Measurements from ENCODE around the gene GPR78. TPM values are rescaled to one million over a fixed set of nuclear protein-coding genes. Genes with fewer than 3 reads are reported as not detected.

GPR78 gene
- total RNA-seq, 1 donor from 2014 or later = 0.58 TPM

DNA sequence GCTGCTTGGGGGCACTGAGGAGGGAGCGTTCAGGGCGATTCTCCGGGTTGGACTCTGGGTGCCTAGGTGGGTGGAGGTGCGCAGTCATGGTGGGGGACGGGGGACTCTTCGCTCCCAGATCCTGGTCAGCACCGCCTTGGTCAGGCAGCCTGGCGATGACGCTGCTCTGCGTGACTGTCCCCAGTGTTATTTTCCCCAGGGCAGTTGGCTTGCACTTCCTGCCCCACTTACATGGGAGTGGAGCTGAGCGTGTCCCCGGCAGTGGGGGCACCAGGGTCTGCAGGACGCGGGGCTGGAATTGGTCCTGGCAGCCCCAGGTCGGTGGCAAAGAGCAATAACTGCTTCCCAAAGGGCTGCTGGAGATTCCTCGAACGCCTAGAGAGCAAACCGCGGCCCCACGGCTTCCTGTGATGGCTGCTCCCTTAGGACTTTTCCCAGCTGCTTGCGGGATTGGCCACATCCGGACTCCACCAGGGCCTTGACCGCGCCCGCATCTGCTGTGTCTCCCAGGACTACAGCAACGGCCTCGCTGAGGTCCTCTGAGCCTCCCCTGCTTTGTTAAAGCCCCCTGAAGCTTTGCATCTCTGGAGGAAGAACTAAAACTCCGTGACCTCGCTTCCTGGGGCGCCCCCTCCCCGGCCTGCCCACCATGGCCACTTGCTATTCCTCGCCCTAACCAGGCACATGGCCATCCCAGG is 35.3 kb upstream of the GPR78 start:
- no peak for ATAC-seq
- intact Hi-C loops (cut with DNase I) = loop anchor here (1.0 kb wide), 1 partner anchor 34 kb away; no protein-coding TSS in a partner anchor
- DNase-seq (ENCODE audit: low spot score) = peak; percentile 41

DNA sequence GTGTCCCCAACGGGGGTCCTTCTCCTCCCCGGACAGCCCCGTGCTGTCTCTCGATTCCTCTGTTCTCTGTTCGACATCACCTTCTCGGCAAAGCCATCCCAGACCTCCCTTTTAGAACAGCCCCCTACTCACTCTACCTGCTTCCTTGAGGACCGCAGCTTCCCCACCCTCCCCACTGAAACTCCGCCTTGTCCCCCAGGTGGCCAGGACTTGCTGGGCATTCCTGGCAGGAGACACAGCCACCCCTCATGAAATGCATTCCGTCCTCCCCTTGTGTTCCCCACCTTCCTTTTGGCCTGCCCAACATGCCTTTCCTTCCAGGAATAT is 34.8 kb upstream of the GPR78 start:
- no peak for DNase-seq (ENCODE audit: low spot score)
- intact Hi-C loops (cut with DNase I) = no loop called here
- ATAC-seq = no peak

- ATAC-seq (no peak), DNase-seq (ENCODE audit: low spot score) (no peak)
- intact Hi-C loops (cut with DNase I) = no loop called here
Observed at GRCh38 chr4:8546766-8547107, 33.5 kb upstream of the GPR78 start.

DNA sequence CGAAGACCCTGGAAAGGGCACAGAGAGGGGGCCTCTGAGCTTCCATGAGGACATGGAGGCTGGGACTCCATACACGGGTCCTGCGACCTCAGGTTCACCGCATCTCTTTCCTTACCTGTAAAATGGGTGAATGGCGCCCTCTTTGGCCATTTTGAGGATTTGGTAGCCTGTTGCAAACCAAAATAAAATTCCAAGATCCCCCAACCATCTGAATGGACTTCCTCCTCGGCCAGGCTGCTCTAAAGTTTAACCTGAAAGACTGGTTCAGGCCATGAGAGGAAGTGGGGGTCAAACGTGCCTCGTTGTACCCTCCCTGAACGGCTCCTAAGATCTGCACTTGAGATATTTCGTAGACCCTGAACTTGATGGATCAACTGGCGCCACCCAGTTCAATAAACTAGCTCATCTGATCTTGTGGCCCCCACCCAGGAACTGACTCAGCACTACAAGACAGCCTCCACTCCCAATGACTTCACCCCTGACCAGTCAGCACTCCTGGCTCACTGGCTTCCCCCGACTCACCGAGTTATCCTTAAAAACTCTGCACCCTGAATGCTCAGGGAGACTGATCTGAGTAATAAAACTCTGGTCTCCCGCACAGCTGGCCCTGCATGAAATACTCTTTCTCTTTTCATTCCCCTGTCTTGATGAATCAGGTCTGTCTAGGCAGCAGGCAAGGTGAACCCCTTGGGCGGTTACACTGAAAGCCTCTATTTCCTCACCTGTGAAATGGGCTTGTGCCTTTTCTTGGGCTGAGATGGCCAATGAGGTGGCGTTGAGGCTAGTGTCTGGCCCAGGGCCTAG is 32.9 kb upstream of the GPR78 start:
- DNase-seq (ENCODE audit: low spot score) (no peak), ATAC-seq (no peak)
- intact Hi-C loops (cut with DNase I) = no loop called here

- ATAC-seq (no peak), DNase-seq (ENCODE audit: low spot score) (no peak)
- intact Hi-C loops (cut with DNase I) = no loop called here
Observed at GRCh38 chr4:8547912-8548730, 32.1 kb upstream of the GPR78 start.

DNA sequence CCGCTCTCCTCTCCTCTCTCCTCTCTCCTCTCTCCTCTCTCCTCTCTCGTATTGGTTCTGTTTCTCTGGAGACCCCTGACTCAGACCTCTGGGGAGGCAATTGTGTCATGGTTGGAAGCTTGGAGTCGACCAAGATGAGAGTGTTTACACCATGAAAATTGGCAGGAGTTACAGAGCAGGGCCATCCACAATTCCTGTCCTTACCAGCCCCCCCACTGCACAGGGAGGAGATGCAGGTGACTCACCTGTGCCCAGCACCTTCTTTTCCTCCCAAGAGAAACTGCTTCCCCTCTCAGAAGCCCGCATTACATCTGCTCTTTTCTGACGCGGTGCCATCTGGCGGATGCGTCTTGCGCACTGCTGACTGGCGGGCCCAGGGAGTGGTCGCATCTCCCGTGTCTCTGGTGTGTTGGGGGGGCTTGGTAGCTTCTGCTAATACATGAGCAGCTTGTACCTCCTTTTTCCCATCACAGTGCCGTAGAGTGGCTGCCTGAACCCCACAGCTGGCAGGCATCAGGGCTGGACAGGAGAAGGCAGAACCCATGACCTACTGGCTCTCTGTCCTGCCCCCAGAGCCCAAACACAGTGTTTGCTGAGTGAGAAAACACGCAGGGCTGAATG is 31.4 kb upstream of the GPR78 start:
- intact Hi-C loops (cut with DNase I) = no loop called here
- DNase-seq (ENCODE audit: low spot score) (no peak), ATAC-seq (no peak)

DNA sequence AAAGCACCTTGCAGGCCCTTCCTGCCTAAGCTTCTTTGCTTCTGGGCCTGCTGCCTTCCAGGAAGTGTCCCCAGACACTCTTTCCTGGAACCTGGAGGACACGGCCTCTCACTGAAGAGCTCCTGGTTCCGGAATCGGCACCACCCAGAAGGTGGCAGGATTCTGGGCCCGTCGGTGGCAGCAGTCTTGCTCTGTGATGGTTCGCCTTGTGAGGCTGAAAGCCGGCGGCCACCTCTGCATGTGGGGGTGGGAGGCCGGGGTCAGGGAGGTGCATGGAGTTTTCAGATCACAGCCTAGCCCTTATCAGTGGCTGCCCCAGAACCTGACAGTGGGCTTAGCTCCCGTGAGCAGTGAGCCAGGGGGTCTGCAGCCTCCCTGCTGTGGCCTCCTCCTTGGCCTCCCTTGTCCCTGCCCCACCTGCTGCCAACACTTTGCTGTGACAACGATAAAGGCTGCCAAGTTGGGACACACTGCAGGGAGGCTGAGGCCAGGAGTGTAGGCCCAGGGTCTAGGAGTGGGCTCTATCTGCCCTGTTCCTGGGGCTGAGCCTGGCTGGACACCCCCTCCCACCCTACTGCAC is 30.8 kb upstream of the GPR78 start:
- ATAC-seq (no peak), DNase-seq (ENCODE audit: low spot score) (no peak)
- intact Hi-C loops (cut with DNase I) = no loop called here

DNA sequence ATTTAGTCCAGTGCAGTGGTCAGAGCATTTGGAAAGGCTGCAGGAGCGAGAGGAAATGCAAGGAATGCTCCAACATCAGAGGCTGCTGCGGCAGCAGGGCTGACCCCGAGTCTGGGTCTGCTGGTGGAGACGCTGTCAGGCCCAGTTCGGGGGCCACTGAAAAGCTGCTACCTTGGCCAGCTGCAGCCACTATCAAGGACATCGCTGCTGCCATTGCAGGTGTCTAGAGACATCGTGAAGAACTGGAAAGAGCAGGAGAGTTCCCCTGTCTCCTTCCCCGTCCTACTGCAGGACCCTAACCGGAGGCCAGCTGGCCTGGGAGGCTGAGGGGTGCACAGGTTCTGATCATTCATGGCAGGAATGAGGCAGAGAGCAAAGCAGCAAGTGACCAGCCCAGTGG is 29.5 kb upstream of the GPR78 start:
- DNase-seq (ENCODE audit: low spot score) (no peak), ATAC-seq (no peak)
- intact Hi-C loops (cut with DNase I) = no loop called here

GRCh38 chr4:8552024-8552423 is 28.2 kb upstream of the GPR78 start:
- no peak for DNase-seq (ENCODE audit: low spot score)

DNA sequence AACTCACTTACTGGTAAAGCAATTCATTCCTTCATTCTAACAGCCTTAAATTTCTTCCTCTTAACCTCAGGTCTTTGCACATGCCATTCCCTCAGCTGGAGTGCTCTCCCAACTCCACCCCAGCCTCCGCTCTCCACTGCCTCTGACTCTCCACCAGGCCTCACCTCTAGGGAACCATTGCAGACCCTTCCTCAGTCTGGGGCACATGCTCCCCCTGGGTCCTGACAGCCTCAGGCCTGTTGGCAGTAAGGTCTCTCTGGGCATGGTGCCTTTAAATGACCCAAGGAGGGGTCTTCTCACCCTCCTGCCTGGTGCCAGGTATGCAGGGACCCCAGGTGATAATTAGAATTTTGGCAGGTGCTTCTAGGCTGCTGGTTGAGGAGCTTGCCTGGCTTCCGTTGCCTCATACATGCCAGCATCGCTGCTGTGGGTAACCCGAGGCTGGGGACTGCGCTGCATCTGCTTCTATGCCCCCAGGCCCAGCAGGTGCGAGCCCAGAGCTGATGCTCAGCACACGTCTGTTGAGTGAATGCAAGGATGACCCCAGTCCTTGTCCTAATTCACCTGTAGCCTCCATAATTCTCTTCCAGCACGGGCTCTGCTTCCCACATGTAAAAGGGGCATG is 27.5 kb upstream of the GPR78 start:
- DNase-seq (ENCODE audit: low spot score) (peak; percentile 34), ATAC-seq (no peak)
- intact Hi-C loops (cut with DNase I) = no loop called here

More at GRCh38 chr4:8552024-8552423, 28.2 kb upstream of the GPR78 start:
- ATAC-seq = no peak
- intact Hi-C loops (cut with DNase I) = no loop called here

- no peak for DNase-seq (ENCODE audit: low spot score)
- intact Hi-C loops (cut with DNase I) = no loop called here
Observed at GRCh38 chr4:8553216-8553615, 27.0 kb upstream of the GPR78 start.

GRCh38 chr4:8553991-8554405 is 26.2 kb upstream of the GPR78 start:
- intact Hi-C loops (cut with DNase I) = no loop called here
- DNase-seq (ENCODE audit: low spot score) (no peak), ATAC-seq (no peak)

More at GRCh38 chr4:8553216-8553615, 27.0 kb upstream of the GPR78 start:
- ATAC-seq = no peak

- intact Hi-C loops (cut with DNase I) = no loop called here
- DNase-seq (ENCODE audit: low spot score) = no peak
- no peak for ATAC-seq
Observed at GRCh38 chr4:8554555-8555100, 25.6 kb upstream of the GPR78 start.

- DNase-seq (ENCODE audit: low spot score) (no peak), ATAC-seq (no peak)
- intact Hi-C loops (cut with DNase I) = no loop called here
Observed at GRCh38 chr4:8555716-8556115, 24.5 kb upstream of the GPR78 start.

- intact Hi-C loops (cut with DNase I) = no loop called here
- DNase-seq (ENCODE audit: low spot score) (no peak), ATAC-seq (no peak)
Observed at GRCh38 chr4:8556341-8557150, 23.6 kb upstream of the GPR78 start.

DNA sequence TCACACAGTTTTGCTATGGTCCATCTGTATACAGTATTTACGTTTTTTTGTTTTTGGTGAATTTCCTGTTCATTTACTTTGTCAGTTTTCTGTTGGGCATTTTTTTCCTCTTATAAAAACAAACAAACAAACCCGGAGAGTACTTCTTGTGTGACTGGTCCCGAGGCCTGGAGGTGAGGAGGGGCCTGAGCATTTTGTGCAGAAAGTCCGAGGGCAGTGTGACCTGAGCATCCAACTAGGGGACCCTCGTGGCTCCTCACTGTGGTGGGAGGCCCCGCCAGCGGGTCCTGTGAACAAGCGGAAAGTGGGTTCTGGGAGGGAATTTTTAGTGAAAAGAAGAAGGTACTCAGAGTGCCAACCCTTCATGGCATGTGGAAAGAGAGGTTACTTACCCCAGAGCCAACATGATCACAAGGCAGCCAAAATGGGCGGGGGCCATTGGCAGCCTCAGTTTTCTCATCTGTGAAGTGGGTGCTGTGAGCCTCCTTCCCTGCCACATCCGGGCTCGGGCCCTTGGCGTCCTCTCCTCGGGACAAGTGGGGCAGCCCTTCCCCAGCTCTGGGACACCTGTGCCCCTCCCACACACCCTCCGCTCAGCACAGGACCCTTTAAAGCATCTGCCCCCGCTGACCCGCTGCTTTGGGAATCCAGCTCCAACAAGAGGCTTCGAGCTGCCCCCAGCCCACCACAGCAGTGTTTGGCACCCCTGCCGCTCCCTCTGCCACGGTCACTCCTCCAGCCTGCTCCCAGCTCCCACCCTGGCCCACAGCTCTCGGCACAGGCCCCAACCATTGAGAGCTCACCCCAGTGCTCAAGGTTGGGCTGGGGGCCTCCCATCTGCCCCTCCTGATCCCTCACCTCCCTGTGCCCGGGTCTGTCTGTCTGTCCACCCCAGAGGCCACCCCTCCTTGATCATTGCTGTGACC is 22.8 kb upstream of the GPR78 start:
- no peak for DNase-seq (ENCODE audit: low spot score)
- ATAC-seq = no peak
- intact Hi-C loops (cut with DNase I) = no loop called here
